Testis (tissue), 2 donors: ENCODE measurements around the gene H2BK1.

Experiments
- CTCF ChIP-seq, 3 experiments: fragments of 450-650 bp in 2 of 3; fragments of 200-600 bp in 1 of 3; sonication (generic) in 1 of 3; IDR thresholded peaks; one replicate each; pipeline ENCODE4 v1.5.1; 2016 to 2019; ENCODE audit warnings: antibody characterized with exemption in 3 of 3, mild to moderate bottlenecking in 2 of 3, moderate library complexity in 1 of 3
- POLR2A ChIP-seq: fragments of 450-650 bp; IDR thresholded peaks from one replicate; pipeline ENCODE4 v1.6.1; 2017; ENCODE audit warnings: antibody characterized with exemption, mild to moderate bottlenecking, moderate library complexity

- TF ChIP-seq POLR2A (no peak), CTCF (IDR thresholded peaks at IDR 0.05) (no peak)
These were observed 33.0 kb downstream of the H2BK1 start for GRCh38 chr7:151177310-151177709.
